Endothelial cell of umbilical vein (primary cell): ENCODE measurements around the gene RUNX2. TPM values are rescaled to one million over a fixed set of nuclear protein-coding genes. Genes with fewer than 3 reads are reported as not detected.

Experiments used
- BruUV-seq: library from RNA; stranded (reverse); fragments of 400-500 nt; replicated peaks from 2 replicates; lab custom pipeline; 2021; lab: Mats Ljungman, UMichigan
- CTCF ChIA-PET: fragments of 300-600, 350-600 bp; sonication (Branson Sonifier 250); formaldehyde crosslinking; loops from one replicate; lab custom pipeline; 2021; ENCODE audit warnings: antibody characterized with exemption, inconsistent platforms; lab: Charles Lee
- POLR2A ChIA-PET: fragments of 300-600, 350-600 bp; sonication (Branson Sonifier 250); formaldehyde crosslinking; loops from one replicate; lab custom pipeline; 2021; ENCODE audit warnings: antibody characterized with exemption, inconsistent platforms; lab: Charles Lee
- DNase-seq: peaks from one replicate; pipeline ENCODE4 v3.0.0-alpha.2; 2011; ENCODE audit warnings: low read depth, low spot score
- FAIRE-seq: peaks from 2 replicates; lab custom pipeline; 2011; peaks lifted over from hg19 to GRCh38; lab: Jason Lieb, UNC
- H2AFZ ChIP-seq: 2 replicates; pipeline ENCODE4 v1.6.0; 2012; ENCODE audit warnings: low read depth, low read length, control low read depth, inconsistent platforms
- H3K27ac ChIP-seq: 2 replicates; pipeline ENCODE4 v1.5.1; 2011; ENCODE audit warnings: low read depth, mild to moderate bottlenecking, control low read depth, low read length, moderate library complexity; ENCODE audit not compliant: insufficient read depth
- H3K27me3 ChIP-seq, 2 experiments: 2 replicates each; pipeline versions ENCODE4 v1.6.0 to v1.6.1; 2011; ENCODE audit warnings: low read length in 2 of 2, mixed read lengths in 1 of 2; ENCODE audit not compliant: control insufficient read depth in 2 of 2, insufficient read depth in 2 of 2
- H3K36me3 ChIP-seq, 2 experiments: 2 replicates in 1 of 2; 3 replicates in 1 of 2; pipeline ENCODE4 v1.5.1; 2011; ENCODE audit warnings: low read length in 2 of 2, mild to moderate bottlenecking in 1 of 2, moderate library complexity in 1 of 2; ENCODE audit not compliant: control insufficient read depth in 2 of 2, insufficient read depth in 2 of 2; ENCODE audit errors: extremely low read depth in 1 of 2
- H3K4me1 ChIP-seq: 3 replicates; pipeline ENCODE4 v1.5.1; 2011; ENCODE audit warnings: mild to moderate bottlenecking, low read length; ENCODE audit not compliant: control insufficient read depth, insufficient read depth; ENCODE audit errors: extremely low read depth
- H3K4me2 ChIP-seq: 2 replicates; pipeline ENCODE4 v1.6.1; 2011; ENCODE audit warnings: low read length, control low read depth, mixed read lengths; ENCODE audit not compliant: insufficient read depth
- H3K4me3 ChIP-seq, 3 experiments: fragments of 200-600 bp in 1 of 3; sonication (generic), shearing (Covaris generic) in 1 of 3; replicated peaks in 1 of 3; 2 replicates each; pipeline ENCODE4 v1.5.1; 2011 to 2016; ENCODE audit warnings: control low read depth in 3 of 3, low read length in 3 of 3, mild to moderate bottlenecking in 2 of 3, inconsistent platforms in 1 of 3, low read depth in 1 of 3, moderate library complexity in 1 of 3; ENCODE audit not compliant: insufficient read depth in 1 of 3
- H3K79me2 ChIP-seq: 2 replicates; pipeline ENCODE4 v1.6.0; 2012; ENCODE audit warnings: low read length, inconsistent platforms; ENCODE audit not compliant: control insufficient read depth, insufficient read depth
- H3K9ac ChIP-seq: replicated peaks from 2 replicates; pipeline ENCODE3; 2011; ENCODE audit warnings: low read length, control low read depth; ENCODE audit not compliant: insufficient read depth; ENCODE audit errors: extremely low read depth
- H3K9me1 ChIP-seq: replicated peaks from 3 replicates; pipeline ENCODE4 v1.6.0; 2011; ENCODE audit warnings: mild to moderate bottlenecking, low read length; ENCODE audit not compliant: control insufficient read depth, insufficient read depth; ENCODE audit errors: extremely low read depth
- H3K9me3 ChIP-seq: replicated peaks from 2 replicates; pipeline ENCODE4 v1.5.1; 2012; ENCODE audit warnings: low read length, inconsistent platforms; ENCODE audit not compliant: control insufficient read depth, insufficient read depth
- H4K20me1 ChIP-seq: replicated peaks from 2 replicates; pipeline ENCODE3; 2011; ENCODE audit warnings: mild to moderate bottlenecking, low read length; ENCODE audit not compliant: control insufficient read depth, insufficient read depth; ENCODE audit errors: extremely low read depth
- CTCF ChIP-seq, 2 donors: IDR thresholded peaks; 1 replicate in 1 of 2; 2 replicates in 1 of 2; pipeline ENCODE4 v1.5.1; 2011; ENCODE audit warnings: low read length in 2 of 2, mild to moderate bottlenecking in 2 of 2, moderate library complexity in 2 of 2, control low read depth in 1 of 2, inconsistent platforms in 1 of 2, low read depth in 1 of 2; ENCODE audit not compliant: insufficient read depth in 1 of 2; ENCODE audit errors: extremely low read depth in 1 of 2
- EZH2 ChIP-seq: IDR thresholded peaks from 2 replicates; pipeline ENCODE4 v1.6.1; 2012; ENCODE audit warnings: borderline replicate concordance, low read depth, mild to moderate bottlenecking, moderate library complexity, low read length, inconsistent platforms; ENCODE audit not compliant: severe bottlenecking
- FOS ChIP-seq: IDR thresholded peaks from 2 replicates; pipeline ENCODE4 v1.6.1; 2011; ENCODE audit warnings: mild to moderate bottlenecking, low read length, moderate library complexity, borderline replicate concordance; ENCODE audit not compliant: insufficient read depth
- GATA2 ChIP-seq: IDR thresholded peaks from 2 replicates; pipeline ENCODE4 v1.7.0; 2011; ENCODE audit warnings: low read depth, mild to moderate bottlenecking, moderate library complexity, mixed read lengths, low read length; ENCODE audit not compliant: insufficient read length, insufficient read depth
- JUN ChIP-seq: IDR thresholded peaks from 2 replicates; pipeline ENCODE4 v1.6.1; 2011; ENCODE audit warnings: borderline replicate concordance, low read depth; ENCODE audit not compliant: insufficient read length, insufficient read depth
- MAX ChIP-seq: IDR thresholded peaks from 2 replicates; pipeline ENCODE4 v1.6.1; 2011; ENCODE audit not compliant: insufficient read depth, insufficient read length
- MYC ChIP-seq: IDR thresholded peaks from one replicate; pipeline ENCODE4 v1.6.1; 2011; ENCODE audit warnings: mild to moderate bottlenecking, low read depth, low read length
- POLR2A ChIP-seq: IDR thresholded peaks from 2 replicates; pipeline ENCODE4 v1.6.1; 2012; ENCODE audit warnings: low read depth, mild to moderate bottlenecking, control low read depth, low read length
- POLR2AphosphoS5 ChIP-seq: IDR thresholded peaks from 2 replicates; pipeline ENCODE4 v1.6.1; 2012; ENCODE audit warnings: low read depth, mild to moderate bottlenecking, control low read depth, low read length, moderate library complexity; ENCODE audit not compliant: insufficient read depth
- dilution Hi-C: fragments of 300-500 bp; cut with MboI; formaldehyde crosslinking; loops from one replicate; pipeline ENCODE4 v1.15.0; 2019; ENCODE audit warnings: low sequenced_read_pairs; ENCODE audit not compliant: extremely low pct_ligation_motif_present
- intact Hi-C: fragments of 100-400 bp; cut with micrococcal nuclease; formaldehyde crosslinking; loops from one replicate; pipeline ENCODE4 v1.10.0; 2022
- polyA plus RNA-seq, 4 experiments: library from polyadenylated mRNA; depleted of rRNA in 3 of 4; stranded (reverse) in 3 of 4; unstranded in 1 of 4; fragments of >200 nt; gene quantifications; 2 replicates each; pipeline versions ENCODE4 v1.2.1 to v1.2.3, GENCODE V29; 2011 to 2012; ENCODE audit warnings: missing spikeins in 1 of 4
- total RNA-seq: library from RNA; stranded (reverse); gene quantifications from 2 replicates; pipeline ENCODE4 v1.2.3, GENCODE V29; 2021

RUNX2 gene
- total and polyA plus RNA-seq, 2 donors (not counting 3 experiments of a cell fraction or from before 2014, with no cell fraction given) = 0.06 TPM; not detected in 1

- dilution Hi-C loops = no loop called here
- H3K36me3 ChIP-seq = no peaks in the 10 kb centered on the region
- no peak overlapping the region for H2AFZ ChIP-seq
- no peak for TF ChIP-seq CTCF (IDR thresholded peaks at IDR 0.05; ENCODE audit: extremely low read depth in 1 of 2, insufficient read depth in 1 of 2, low read depth in 1 of 2, low read length in 2 of 2)
- TF ChIP-seq FOS = no peak
- no peak for TF ChIP-seq EZH2
- no peak for TF ChIP-seq MAX
- TF ChIP-seq GATA2 = no peak
- TF ChIP-seq MYC = no peak
- TF ChIP-seq POLR2AphosphoS5 = no peak
- TF ChIP-seq POLR2A = no peak
- no peak for TF ChIP-seq JUN
- H3K27ac ChIP-seq = no peak overlapping the region
- no peak overlapping the region for H3K4me2 ChIP-seq
- CTCF ChIA-PET = interaction anchor here (1.3 kb wide), 1 partner anchor 745 kb away, joined by 4 read pairs; no protein-coding TSS in a partner anchor
- H3K4me3 ChIP-seq = no peak overlapping the region
- no TSS peak for BruUV-seq
- FAIRE-seq (no peak), DNase-seq (no peak)
- H3K9me1 ChIP-seq = no peaks in the 10 kb centered on the region
- intact Hi-C loops = no loop called here
- H4K20me1 ChIP-seq = no peaks in the 10 kb centered on the region
- no peaks in the 10 kb centered on the region for H3K9me3 ChIP-seq
- H3K9ac ChIP-seq = no peak overlapping the region
- H3K4me1 ChIP-seq = no peaks in the 10 kb centered on the region
- peaks cover 1 to 12% of the 10 kb centered on the region in 2 experiments for H3K27me3 ChIP-seq
- POLR2A ChIA-PET = no interaction called here
- H3K79me2 ChIP-seq = no peaks in the 10 kb centered on the region
These were observed 71.9 kb downstream of the RUNX2 start for GRCh38 chr6:45400021-45400420.
